ENCODE data around the gene PUS1.

- no peak for TF ChIP-seq EP300 (conservative IDR thresholded peaks at IDR 0.05; ENCODE audit: poor library complexity, severe bottlenecking)
- TF ChIP-seq POLR2AphosphoS5 (IDR thresholded peaks at IDR 0.05): no peak
- no peak for TF ChIP-seq CTCF (IDR thresholded peaks at IDR 0.05; ENCODE audit: poor library complexity, severe bottlenecking)
- no peak for TF ChIP-seq REST (IDR thresholded peaks at IDR 0.05; ENCODE audit: borderline replicate concordance)
- TF ChIP-seq EZH2 (IDR thresholded peaks at IDR 0.05; ENCODE audit: borderline replicate concordance, insufficient read depth, low read length, poor library complexity, severe bottlenecking): no peak
- no peak for TF ChIP-seq RAD21 (conservative IDR thresholded peaks at IDR 0.05)
- no peak for TF ChIP-seq SMC3 (conservative IDR thresholded peaks at IDR 0.05; ENCODE audit: poor library complexity)
- TF ChIP-seq TAF1 (IDR thresholded peaks at IDR 0.05; ENCODE audit: low read depth): no peak
Measured at GRCh38 chr12:131919051-131919347, 10.1 kb upstream of the PUS1 start.
